ENCODE data around the gene RAB27B. TPM values are rescaled to one million over a fixed set of nuclear protein-coding genes. Genes with fewer than 3 reads are reported as not detected.

RAB27B gene
- total RNA-seq, 1 donor from 2014 or later: 22.2 TPM

GRCh38 chr18:54798186-54798585, 30.1 kb upstream of the RAB27B start:
- ATAC-seq: no peak
- Histone ChIP-seq H3K27ac (no peak overlapping the region), H3K4me1 (no peaks in the 10 kb centered on the region), H3K4me3 (no peak overlapping the region), H3K27me3 (no peaks in the 10 kb centered on the region), H3K36me3 (no peaks in the 10 kb centered on the region), H3K9me3 (no peaks in the 10 kb centered on the region)
- no peak for DNase-seq
- TF ChIP-seq, protein P1, sequence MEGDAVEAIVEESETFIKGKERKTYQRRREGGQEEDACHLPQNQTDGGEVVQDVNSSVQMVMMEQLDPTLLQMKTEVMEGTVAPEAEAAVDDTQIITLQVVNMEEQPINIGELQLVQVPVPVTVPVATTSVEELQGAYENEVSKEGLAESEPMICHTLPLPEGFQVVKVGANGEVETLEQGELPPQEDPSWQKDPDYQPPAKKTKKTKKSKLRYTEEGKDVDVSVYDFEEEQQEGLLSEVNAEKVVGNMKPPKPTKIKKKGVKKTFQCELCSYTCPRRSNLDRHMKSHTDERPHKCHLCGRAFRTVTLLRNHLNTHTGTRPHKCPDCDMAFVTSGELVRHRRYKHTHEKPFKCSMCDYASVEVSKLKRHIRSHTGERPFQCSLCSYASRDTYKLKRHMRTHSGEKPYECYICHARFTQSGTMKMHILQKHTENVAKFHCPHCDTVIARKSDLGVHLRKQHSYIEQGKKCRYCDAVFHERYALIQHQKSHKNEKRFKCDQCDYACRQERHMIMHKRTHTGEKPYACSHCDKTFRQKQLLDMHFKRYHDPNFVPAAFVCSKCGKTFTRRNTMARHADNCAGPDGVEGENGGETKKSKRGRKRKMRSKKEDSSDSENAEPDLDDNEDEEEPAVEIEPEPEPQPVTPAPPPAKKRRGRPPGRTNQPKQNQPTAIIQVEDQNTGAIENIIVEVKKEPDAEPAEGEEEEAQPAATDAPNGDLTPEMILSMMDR (IDR thresholded peaks at IDR 0.05): no peak
- intact Hi-C loops (cut with DNase I): no loop called here

DNA sequence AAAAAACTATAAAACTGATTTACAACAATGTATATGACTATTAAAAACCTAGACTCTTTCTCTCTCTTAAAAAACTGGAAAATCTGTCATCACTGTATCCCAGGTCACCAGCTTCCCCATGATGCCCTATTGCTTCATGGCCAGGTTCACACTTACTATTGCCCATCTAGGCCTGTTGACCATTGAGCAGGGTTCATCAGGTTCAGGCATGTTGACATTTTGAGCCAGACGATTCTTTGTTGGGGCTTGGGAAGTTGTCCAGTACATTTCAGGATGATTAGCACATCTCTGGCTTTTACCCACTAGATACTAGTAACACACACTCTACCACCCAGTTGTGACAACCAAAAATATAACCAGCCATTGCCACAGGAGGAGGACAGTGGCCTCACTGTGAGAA, 26.9 kb upstream of the RAB27B start:
- TF ChIP-seq, protein P1 (IDR thresholded peaks at IDR 0.05): no peak
- ATAC-seq (no peak), DNase-seq (no peak)
- H3K27ac ChIP-seq: no peak overlapping the region
- H3K4me1 ChIP-seq: no peaks in the 10 kb centered on the region
- H3K9me3 ChIP-seq: no peaks in the 10 kb centered on the region
- no peaks in the 10 kb centered on the region for H3K36me3 ChIP-seq
- no peak overlapping the region for H3K4me3 ChIP-seq
- H3K27me3 ChIP-seq: no peaks in the 10 kb centered on the region
- intact Hi-C loops (cut with DNase I): no loop called here

DNA sequence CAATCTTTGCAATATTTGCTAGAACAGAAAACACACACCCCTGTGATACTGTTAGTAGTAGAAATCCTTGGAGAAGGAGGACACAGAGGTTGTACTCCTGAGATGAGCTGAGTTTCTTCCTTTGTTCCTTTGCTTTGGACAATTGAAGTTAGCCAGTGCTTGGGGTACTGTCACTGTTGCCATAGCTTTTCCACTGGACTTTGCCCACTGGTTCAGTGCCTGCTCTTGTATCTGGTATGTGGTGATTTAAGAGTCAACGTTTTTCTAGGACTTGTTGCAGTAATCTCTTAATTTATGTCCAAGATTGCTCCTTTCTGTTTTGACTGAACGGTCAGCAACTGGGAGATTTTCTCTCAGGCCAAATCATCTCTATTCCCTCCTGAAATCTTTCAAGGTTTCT, 26.1 kb upstream of the RAB27B start:
- ATAC-seq (no peak), DNase-seq (no peak)
- H3K36me3 ChIP-seq: no peaks in the 10 kb centered on the region
- no peaks in the 10 kb centered on the region for H3K4me1 ChIP-seq
- no peak overlapping the region for H3K4me3 ChIP-seq
- no peaks in the 10 kb centered on the region for H3K27me3 ChIP-seq
- TF ChIP-seq, protein P1 (IDR thresholded peaks at IDR 0.05): no peak
- intact Hi-C loops (cut with DNase I): no loop called here
- no peaks in the 10 kb centered on the region for H3K9me3 ChIP-seq
- H3K27ac ChIP-seq: no peak overlapping the region

DNA sequence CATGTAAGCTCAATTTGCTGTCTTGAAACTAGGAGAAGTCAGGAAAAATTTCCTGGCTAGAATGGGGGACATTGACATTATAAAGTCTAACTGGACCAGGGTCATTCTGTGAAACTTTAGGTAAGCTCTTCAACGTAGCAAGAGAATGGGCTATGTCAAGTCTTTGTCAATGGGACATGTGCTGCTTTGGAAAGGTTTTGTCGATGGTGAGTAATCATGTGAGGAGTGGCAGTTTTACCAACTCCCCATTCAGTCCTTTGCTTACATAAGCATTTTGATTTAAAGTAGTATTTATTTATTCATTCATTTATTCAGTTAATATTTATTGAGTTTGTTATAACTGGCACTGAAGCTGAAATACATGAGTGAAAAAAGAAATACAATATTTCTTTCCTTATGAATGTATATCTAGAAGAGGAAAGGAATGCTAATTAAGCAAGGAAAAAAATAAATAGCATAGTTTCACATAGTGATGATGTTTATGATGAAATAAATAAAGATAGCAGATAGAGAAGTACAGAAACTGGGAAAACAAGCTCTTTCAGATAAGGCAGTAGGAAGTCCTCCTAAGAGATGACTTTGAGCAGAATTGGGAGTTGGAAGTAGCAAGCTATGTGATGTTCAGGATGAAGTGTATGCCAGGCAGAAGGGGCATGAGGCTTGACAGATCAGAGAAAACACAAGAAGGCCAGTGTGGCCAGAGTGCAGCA, 25.4 kb upstream of the RAB27B start:
- ATAC-seq (no peak), DNase-seq (no peak)
- intact Hi-C loops (cut with DNase I): no loop called here
- TF ChIP-seq, protein P1 (IDR thresholded peaks at IDR 0.05): no peak
- H3K9me3 ChIP-seq: no peaks in the 10 kb centered on the region
- no peaks in the 10 kb centered on the region for H3K4me1 ChIP-seq
- H3K36me3 ChIP-seq: no peaks in the 10 kb centered on the region
- H3K4me3 ChIP-seq: no peak overlapping the region
- no peak overlapping the region for H3K27ac ChIP-seq
- no peaks in the 10 kb centered on the region for H3K27me3 ChIP-seq

GRCh38 chr18:54805571-54806334, 22.5 kb upstream of the RAB27B start:
- no peaks in the 10 kb centered on the region for H3K27me3 ChIP-seq
- no peak for DNase-seq
- peak; percentile 46 for ATAC-seq
- H3K36me3 ChIP-seq: no peaks in the 10 kb centered on the region
- intact Hi-C loops (cut with DNase I): no loop called here
- TF ChIP-seq, protein P1 (IDR thresholded peaks at IDR 0.05): no peak
- no peaks in the 10 kb centered on the region for H3K9me3 ChIP-seq
- H3K4me1 ChIP-seq: no peaks in the 10 kb centered on the region
- H3K27ac ChIP-seq: no peak overlapping the region
- H3K4me3 ChIP-seq: no peak overlapping the region
